Stomach (tissue), 9 donors: ENCODE measurements around the gene USP54. TPM values are rescaled to one million over a fixed set of nuclear protein-coding genes. Genes with fewer than 3 reads are reported as not detected.
A peak's percentile ranks its signal among the peaks of the same experiment; 100 is the strongest.

Source experiments
- DNase-seq, 2 donors: peaks; one replicate each; pipeline versions ENCODE4 v3.0.0 to v3.0.0-alpha.2; 2013 to 2019
- H3K27ac ChIP-seq, 5 donors: fragments of 200-600 bp in 4 of 5; sonication (generic) in 4 of 5; one replicate each; pipeline ENCODE4 v1.5.1; 2013 to 2019; ENCODE audit warnings: mild to moderate bottlenecking in 1 of 5, moderate library complexity in 1 of 5
- H3K27me3 ChIP-seq, 3 donors: fragments of 200-600 bp; sonication (generic); one replicate each; pipeline ENCODE4 v1.5.1; 2017 to 2019; ENCODE audit warnings: mixed run types in 1 of 3
- H3K36me3 ChIP-seq, 4 donors: fragments of 200-600 bp; sonication (generic); 1 replicate in 3 of 4; 2 replicates in 1 of 4; pipeline ENCODE4 v1.5.1; 2016 to 2019
- H3K4me1 ChIP-seq, 4 donors: fragments of 200-600 bp; sonication (generic); one replicate each; pipeline ENCODE4 v1.5.1; 2016 to 2019
- H3K4me3 ChIP-seq, 4 donors: fragments of 200-600 bp; sonication (generic) in 3 of 4; one replicate each; pipeline ENCODE4 v1.5.1; 2016 to 2019; ENCODE audit warnings: mild to moderate bottlenecking in 1 of 4
- H3K9me3 ChIP-seq, 4 donors: fragments of 200-600 bp; sonication (generic); one replicate each; pipeline ENCODE4 v1.5.1; 2016 to 2019
- CTCF ChIP-seq, 7 experiments: fragments of 450-650 bp in 4 of 7; fragments of 200-600 bp in 3 of 7; sonication (generic) in 3 of 7; IDR thresholded peaks; one replicate each; pipeline ENCODE4 v1.5.1; 2016 to 2019; ENCODE audit warnings: antibody characterized with exemption in 7 of 7, control low read depth in 2 of 7, mild to moderate bottlenecking in 1 of 7
- EP300 ChIP-seq: sonication (generic); formaldehyde crosslinking; IDR thresholded peaks from one replicate; pipeline ENCODE4 v1.6.1; 2017; ENCODE audit warnings: antibody characterized with exemption
- POLR2A ChIP-seq, 4 donors: fragments of 450-650 bp; IDR thresholded peaks; one replicate each; pipeline ENCODE4 v1.6.1; 2016; ENCODE audit warnings: antibody characterized with exemption in 4 of 4, control low read depth in 2 of 4, mild to moderate bottlenecking in 1 of 4, moderate library complexity in 1 of 4
- POLR2AphosphoS5 ChIP-seq, 3 donors: sonication (generic); formaldehyde crosslinking; IDR thresholded peaks; one replicate each; pipeline ENCODE4 v1.6.1; 2016; ENCODE audit warnings: antibody characterized with exemption in 3 of 3
- WGBS, 5 donors: extraction: QIAGEN DNeasy Blood & Tissue Kit in 3 of 5; methylation state at CpG; one replicate each; pipeline versions ENCODE4 v1.1.5 to v1.1.7; 2013 to 2018; 5-methylcytosine and 5-hydroxymethylcytosine counted together
- intact Hi-C: fragments of 100-400 bp; cut with DNase I; formaldehyde crosslinking; loops from one replicate; pipeline ENCODE4 v1.15.1; 2023; ENCODE audit warnings: low total_unique reads
- polyA plus RNA-seq, 3 donors: library from polyadenylated mRNA; stranded (reverse); fragments of 200-250 nt; gene quantifications; one replicate each; pipeline ENCODE4 v1.2.3, GENCODE V29; 2013
- total RNA-seq, 5 donors: library from RNA; depleted of rRNA; stranded (reverse); fragments of >200 nt; gene quantifications; one replicate each; pipeline versions ENCODE4 v1.1.0 to v1.2.3, GENCODE V29; 2014 to 2016
- donor health status: healthy with polysubstance abuse.
- donor health status: Bipolar disorder and iron deficiency.
- donor health status: healthy.

Gene USP54
- total and polyA plus RNA-seq, 8 donors = 7.3 to 369 (median 69.4) TPM

- H3K27ac ChIP-seq = no peak overlapping the region
- H3K27me3 ChIP-seq = no peaks in the 10 kb centered on the region
- peaks cover 30 to 83% (median 76%) of the 10 kb centered on the region in 4 donors for H3K36me3 ChIP-seq
- H3K4me3 ChIP-seq = no peak overlapping the region
- intact Hi-C loops = no loop called here
- H3K4me1 ChIP-seq = no peaks in the 10 kb centered on the region
- no peak for TF ChIP-seq EP300
- no peak for TF ChIP-seq POLR2A (IDR thresholded peaks at IDR 0.05)
- no peak for TF ChIP-seq CTCF (IDR thresholded peaks at IDR 0.05)
- no peak for TF ChIP-seq POLR2AphosphoS5 (IDR thresholded peaks at IDR 0.05)
- DNase-seq = no peak
- 88 to 100% (median 97%) methylated on average over 1 of the region's 1 CpG for WGBS, 5 donors
- H3K9me3 ChIP-seq = no peaks in the 10 kb centered on the region
Observed at GRCh38 chr10:73503037-73503436, 88.1 kb downstream of the USP54 start.

- no peak overlapping the region for H3K4me3 ChIP-seq
- no peaks in the 10 kb centered on the region for H3K27me3 ChIP-seq
- intact Hi-C loops = no loop called here
- no peak for TF ChIP-seq CTCF (IDR thresholded peaks at IDR 0.05)
- TF ChIP-seq POLR2A (IDR thresholded peaks at IDR 0.05) = no peak
- TF ChIP-seq EP300 = no peak
- TF ChIP-seq POLR2AphosphoS5 (IDR thresholded peaks at IDR 0.05) = no peak
- H3K4me1 ChIP-seq = peaks cover 2 to 9% (median 4%) of the 10 kb centered on the region in 4 donors
- H3K36me3 ChIP-seq = peaks cover 31 to 90% (median 79%) of the 10 kb centered on the region in 4 donors
- no peaks in the 10 kb centered on the region for H3K9me3 ChIP-seq
- peak overlapping the region in 2 of 5 donors; percentile 38 to 44 for H3K27ac ChIP-seq
- no peak for DNase-seq
Observed at GRCh38 chr10:73501651-73502050, 89.5 kb downstream of the USP54 start.

- DNase-seq = no peak
- TF ChIP-seq POLR2AphosphoS5 (IDR thresholded peaks at IDR 0.05) (no peak), POLR2A (IDR thresholded peaks at IDR 0.05) (no peak), EP300 (no peak)
- H3K36me3 ChIP-seq = peaks cover 14 to 51% (median 45%) of the 10 kb centered on the region in 4 donors
- no peak overlapping the region for H3K27ac ChIP-seq
- peaks cover 18 to 40% (median 30%) of the 10 kb centered on the region in 4 donors for H3K4me1 ChIP-seq
- no peaks in the 10 kb centered on the region for H3K9me3 ChIP-seq
- H3K4me3 ChIP-seq = no peak overlapping the region
- intact Hi-C loops = no loop called here
- H3K27me3 ChIP-seq = no peaks in the 10 kb centered on the region
- 79 to 89% (median 83%) methylated on average over 2 of the region's 2 CpGs for WGBS, 5 donors
Observed at GRCh38 chr10:73497623-73498022, 93.5 kb downstream of the USP54 start.

GRCh38 chr10:73495884-73496674 is 95.1 kb downstream of the USP54 start, which contains the start of gene PPP3CB:
Gene PPP3CB, minus strand, starts transcription at chr10:73496024. Its CDS starts 135 bp downstream, at chr10:73495889.
- TF ChIP-seq POLR2A (IDR thresholded peaks at IDR 0.05) (no peak), EP300 (no peak), POLR2AphosphoS5 (IDR thresholded peaks at IDR 0.05) (no peak)
- H3K27me3 ChIP-seq = no peaks in the 10 kb centered on the region
- H3K4me3 ChIP-seq = peak within 1 kb of the TSS; percentile 73 to 92 (median 80)
- DNase-seq = peak; percentile 91 to 98
- peak within 1 kb of the TSS; percentile 96 to 100 (median 98) for H3K27ac ChIP-seq
- H3K4me1 ChIP-seq = peaks cover 18 to 56% (median 37%) of the 10 kb centered on the region in 4 donors
- WGBS, 5 donors = 6 to 19% (median 6%) methylated on average over 11 to 28 of the region's 28 CpGs
- intact Hi-C loops = no loop called here
- no peaks in the 10 kb centered on the region for H3K9me3 ChIP-seq
- H3K36me3 ChIP-seq = peaks cover 14 to 43% (median 35%) of the 10 kb centered on the region in 4 donors

GRCh38 chr10:73495226-73495883 is 95.8 kb downstream of the USP54 start:
- H3K4me3 ChIP-seq = peak overlapping the region; percentile 73 to 92 (median 80)
- 0 to 1% (median 0%) methylated on average over 16 to 55 of the region's 55 CpGs for WGBS, 5 donors
- no peaks in the 10 kb centered on the region for H3K9me3 ChIP-seq
- peak in 1 of 4 donors; percentile 33 for TF ChIP-seq POLR2A (IDR thresholded peaks at IDR 0.05)
- TF ChIP-seq POLR2AphosphoS5 (IDR thresholded peaks at IDR 0.05) = peak; percentile 46 to 87 (median 86)
- no peak for TF ChIP-seq CTCF (IDR thresholded peaks at IDR 0.05)
- no peak for TF ChIP-seq EP300
- peak; percentile 93 to 95 for DNase-seq
- H3K27ac ChIP-seq = peak overlapping the region; percentile 96 to 100 (median 98)
- peaks cover 14 to 37% (median 29%) of the 10 kb centered on the region in 4 donors for H3K36me3 ChIP-seq
- H3K27me3 ChIP-seq = no peaks in the 10 kb centered on the region
- peaks cover 21 to 61% (median 41%) of the 10 kb centered on the region in 4 donors for H3K4me1 ChIP-seq
- intact Hi-C loops = no loop called here
